Measurements from ENCODE around the gene EBLN1.
"Not testable (repeated sequence)": the region's sequence is repeated elsewhere in the genome, so short reads cannot be mapped to it uniquely, and the experiment has no call there.

EBLN1 gene

GRCh38 chr10:22218448-22218847 is 633 bp upstream of the EBLN1 start:
- DNase-seq (ENCODE audit: low spot score): no peak
- TF ChIP-seq CTCF (IDR thresholded peaks at IDR 0.05; ENCODE audit: borderline replicate concordance, control extremely low read depth, extremely low read depth, insufficient read depth, missing control alignments): no peak
- in situ Hi-C loops (cut with MboI; ENCODE audit: low sequenced_read_pairs, unreplicated experiment): no loop called here

DNA sequence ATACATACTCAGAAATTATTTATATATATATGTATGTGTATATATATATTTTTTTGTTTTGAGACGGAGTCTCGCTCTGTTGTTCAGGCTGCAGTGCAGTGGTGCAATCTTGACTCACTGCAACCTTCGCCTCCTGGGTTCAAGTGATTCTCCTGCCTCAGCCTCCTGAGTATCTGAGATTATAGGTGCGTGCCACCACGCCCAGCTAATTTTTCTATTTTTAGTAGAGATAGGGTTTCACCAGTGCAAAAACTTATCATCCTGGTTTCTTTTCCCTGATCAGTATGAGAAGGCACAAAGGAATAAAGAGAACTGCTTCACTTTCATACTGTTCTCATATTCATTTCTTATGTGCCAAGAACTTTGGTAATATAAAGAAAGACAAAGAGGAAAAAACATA is 731 bp downstream of the EBLN1 start:
- DNase-seq (ENCODE audit: low spot score); in situ Hi-C loops (cut with MboI; ENCODE audit: low sequenced_read_pairs, unreplicated experiment): not testable (repeated sequence)

DNA sequence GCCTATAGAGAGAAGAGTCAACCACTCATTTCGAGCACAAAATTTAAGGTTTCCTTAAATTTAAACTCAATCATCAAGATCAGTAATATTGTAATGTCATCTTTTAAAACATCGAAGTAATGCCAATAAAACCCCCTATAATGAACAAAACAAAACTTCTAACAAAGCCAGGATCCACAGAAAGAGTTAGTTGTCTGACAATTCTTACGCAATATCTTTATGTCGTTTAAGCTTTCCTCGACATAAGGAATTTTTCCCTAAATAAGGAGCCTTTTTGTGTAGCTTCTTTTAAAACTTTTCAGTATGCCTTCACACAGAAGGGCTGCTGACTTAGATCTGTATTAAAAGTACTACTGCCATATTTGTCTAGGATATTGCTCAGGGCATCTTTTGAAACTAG is 7.5 kb downstream of the EBLN1 start:
- TF ChIP-seq CTCF (IDR thresholded peaks at IDR 0.05; ENCODE audit: borderline replicate concordance, control extremely low read depth, extremely low read depth, insufficient read depth, missing control alignments): no peak
- in situ Hi-C loops (cut with MboI; ENCODE audit: low sequenced_read_pairs, unreplicated experiment): no loop called here
- DNase-seq (ENCODE audit: low spot score): no peak

GRCh38 chr10:22193945-22194344 is 23.9 kb downstream of the EBLN1 start:
- in situ Hi-C loops (cut with MboI; ENCODE audit: low sequenced_read_pairs, unreplicated experiment): no loop called here
- TF ChIP-seq CTCF (IDR thresholded peaks at IDR 0.05; ENCODE audit: borderline replicate concordance, control extremely low read depth, extremely low read depth, insufficient read depth, missing control alignments): no peak
- DNase-seq (ENCODE audit: low spot score): no peak

GRCh38 chr10:22185586-22185985 is 32.2 kb downstream of the EBLN1 start:
- no peak for DNase-seq (ENCODE audit: low spot score)
- no peak for TF ChIP-seq CTCF (IDR thresholded peaks at IDR 0.05; ENCODE audit: borderline replicate concordance, control extremely low read depth, extremely low read depth, insufficient read depth, missing control alignments)
- in situ Hi-C loops (cut with MboI; ENCODE audit: low sequenced_read_pairs, unreplicated experiment): no loop called here

DNA sequence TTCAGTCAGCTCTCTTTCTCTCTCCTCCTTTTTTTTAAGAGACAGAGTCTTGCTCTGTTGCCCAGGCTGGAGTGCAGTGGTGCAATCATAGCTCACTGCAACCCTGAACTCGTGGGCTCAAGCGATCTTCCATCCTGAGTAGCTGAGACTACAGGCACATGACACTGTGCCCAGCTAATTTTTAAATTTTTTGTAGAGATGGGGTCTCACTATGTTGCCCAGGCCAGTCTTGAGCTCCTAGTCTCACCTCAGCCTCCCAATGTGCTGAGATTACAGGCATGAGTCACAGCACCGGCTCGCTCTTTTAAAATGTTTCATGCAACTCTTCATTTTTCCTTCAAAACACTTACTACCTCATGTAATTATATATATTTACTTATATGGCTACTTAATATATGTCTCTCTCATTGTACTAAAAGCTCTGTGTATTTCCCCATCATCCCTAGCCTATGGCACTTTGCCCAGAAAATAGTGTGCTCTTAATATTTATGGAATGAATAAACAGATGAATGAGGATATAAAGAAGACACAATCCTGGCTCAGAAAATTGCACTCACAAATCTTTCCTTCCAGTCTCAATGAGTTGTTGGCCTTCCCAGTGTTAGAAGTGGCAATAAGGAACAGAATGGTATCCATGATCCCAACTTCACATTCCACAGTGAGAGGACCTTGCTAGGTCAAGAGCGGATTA is 33.9 kb downstream of the EBLN1 start:
- in situ Hi-C loops (cut with MboI; ENCODE audit: low sequenced_read_pairs, unreplicated experiment): no loop called here
- no peak for DNase-seq (ENCODE audit: low spot score)
- TF ChIP-seq CTCF (IDR thresholded peaks at IDR 0.05; ENCODE audit: borderline replicate concordance, control extremely low read depth, extremely low read depth, insufficient read depth, missing control alignments): no peak

- in situ Hi-C loops (cut with MboI; ENCODE audit: low sequenced_read_pairs, unreplicated experiment): no loop called here
- DNase-seq (ENCODE audit: low spot score): no peak
- no peak for TF ChIP-seq CTCF (IDR thresholded peaks at IDR 0.05; ENCODE audit: borderline replicate concordance, control extremely low read depth, extremely low read depth, insufficient read depth, missing control alignments)
Measured at GRCh38 chr10:22180724-22181123, 37.1 kb downstream of the EBLN1 start.

All from GM13976 (cell line).